Common myeloid progenitor, CD34-positive (primary cell): ENCODE data around the gene FDX1.

Source experiments
- CTCF ChIA-PET: fragments of 350-600 bp; sonication (Branson Sonifier 250); formaldehyde crosslinking; loops from one replicate; lab custom pipeline; 2021; ENCODE audit warnings: antibody characterized with exemption; lab: Charles Lee
- POLR2A ChIA-PET: fragments of 350-600 bp; sonication (Branson Sonifier 250); formaldehyde crosslinking; loops from one replicate; lab custom pipeline; 2021; ENCODE audit warnings: antibody characterized with exemption; lab: Charles Lee
- DNase-seq, 3 donors: peaks; one replicate each; pipeline versions ENCODE4 v3.0.0 to v3.0.0-alpha.2; 2013
- H3K27ac ChIP-seq, 2 experiments: 1 replicate in 1 of 2; 2 replicates in 1 of 2; pipeline ENCODE4 v1.7.0; 2013; ENCODE audit warnings: inconsistent platforms in 2 of 2, low read length in 2 of 2, mild to moderate bottlenecking in 2 of 2, low read depth in 1 of 2, moderate library complexity in 1 of 2; ENCODE audit not compliant: severe bottlenecking in 2 of 2, insufficient read depth in 1 of 2, poor library complexity in 1 of 2
- H3K27me3 ChIP-seq, 5 experiments: replicated peaks in 2 of 5; 1 replicate in 3 of 5; 2 replicates in 2 of 5; pipeline versions ENCODE4 v1.6.1 to v1.7.0; 2013; ENCODE audit warnings: low read length in 4 of 5, mild to moderate bottlenecking in 2 of 5, moderate library complexity in 2 of 5, inconsistent platforms in 1 of 5; ENCODE audit not compliant: insufficient read depth in 5 of 5, control insufficient read depth in 4 of 5
- H3K36me3 ChIP-seq, 4 experiments: 1 replicate in 2 of 4; 2 replicates in 2 of 4; pipeline versions ENCODE4 v1.6.1 to v1.7.0; 2013; ENCODE audit warnings: low read length in 3 of 4, control low read depth in 1 of 4, mild to moderate bottlenecking in 1 of 4; ENCODE audit not compliant: control insufficient read depth in 4 of 4, insufficient read depth in 4 of 4
- H3K4me1 ChIP-seq, 4 experiments: 1 replicate in 3 of 4; 2 replicates in 1 of 4; pipeline versions ENCODE4 v1.6.1 to v1.7.1; 2013; ENCODE audit warnings: low read length in 3 of 4, mild to moderate bottlenecking in 3 of 4, control low read depth in 1 of 4, inconsistent platforms in 1 of 4, moderate library complexity in 1 of 4; ENCODE audit not compliant: control insufficient read depth in 4 of 4, insufficient read depth in 4 of 4; ENCODE audit errors: control extremely low read depth in 1 of 4
- H3K4me3 ChIP-seq, 7 experiments: 1 replicate in 4 of 7; 2 replicates in 3 of 7; pipeline versions ENCODE4 v1.5.1 to v1.7.0; 2013; ENCODE audit warnings: mild to moderate bottlenecking in 7 of 7, low read length in 6 of 7, moderate library complexity in 6 of 7, inconsistent platforms in 2 of 7, low read depth in 2 of 7, control low read depth in 1 of 7; ENCODE audit not compliant: insufficient read depth in 4 of 7, control insufficient read depth in 1 of 7; ENCODE audit errors: extremely low read depth in 1 of 7
- H3K9me3 ChIP-seq, 5 experiments: 1 replicate in 4 of 5; 2 replicates in 1 of 5; pipeline versions ENCODE4 v1.6.1 to v1.7.1; 2013; ENCODE audit warnings: low read length in 4 of 5, mild to moderate bottlenecking in 2 of 5, inconsistent platforms in 1 of 5, low read depth in 1 of 5, moderate library complexity in 1 of 5; ENCODE audit not compliant: control insufficient read depth in 4 of 5, insufficient read depth in 2 of 5; ENCODE audit errors: control extremely low read depth in 1 of 5
- WGBS: methylation state at CpG from one replicate; pipeline ENCODE4 v1.1.5; 2013; ENCODE audit not compliant: insufficient coverage; 5-methylcytosine and 5-hydroxymethylcytosine counted together

Gene FDX1

DNA sequence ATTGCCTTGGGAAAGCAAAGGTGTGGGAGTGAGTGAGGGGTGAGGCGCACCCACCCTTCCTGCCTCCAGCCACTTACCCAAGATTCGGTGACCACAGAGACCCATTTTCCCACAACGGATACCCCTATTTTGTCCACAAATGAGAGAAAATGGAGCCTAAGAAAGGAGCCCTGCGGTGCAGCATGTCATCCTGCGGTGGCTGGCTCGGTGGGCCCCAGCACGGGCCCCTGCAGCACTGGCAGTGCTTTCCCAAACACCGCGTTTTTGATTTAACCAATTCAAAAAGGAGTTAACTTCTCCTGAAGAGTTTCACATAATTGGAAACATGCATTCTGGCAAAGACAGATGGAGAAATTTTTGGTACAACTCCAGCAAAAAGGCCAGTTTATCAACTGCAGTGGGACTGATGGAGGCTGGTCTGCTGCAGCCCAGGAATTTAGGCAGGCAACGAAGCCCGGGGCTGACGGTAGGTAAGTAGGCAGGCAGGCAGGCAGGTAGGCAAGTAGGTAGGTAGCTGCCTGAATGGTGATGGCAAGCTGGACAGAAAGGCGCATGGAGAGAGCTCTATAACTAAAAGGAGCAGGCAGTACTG is 84.2 kb downstream of the FDX1 start:
- Histone ChIP-seq H3K27me3 (no peaks in the 10 kb centered on the region), H3K4me1 (no peaks in the 10 kb centered on the region), H3K9me3 (peaks cover 0 to 3% (median 0%) of the 10 kb centered on the region in 5 experiments), H3K36me3 (no peaks in the 10 kb centered on the region), H3K4me3 (no peak overlapping the region), H3K27ac (no peak overlapping the region)
- no peak for DNase-seq
- ChIA-PET CTCF (no interaction called here), POLR2A (no interaction called here)
- 97% methylated on average over 12 of the region's 13 CpGs for WGBS
